IPS-11a (cell line): Measurements from ENCODE around the gene CNPY2.
"Not testable (repeated sequence)": the region's sequence is repeated elsewhere in the genome, so short reads cannot be mapped to it uniquely, and the experiment has no call there.

Source experiments
- H3K4me3 ChIP-seq: one replicate; pipeline ENCODE4 v1.5.1; 2013; ENCODE audit warnings: low read depth, low read length, control low read depth

Gene CNPY2

DNA sequence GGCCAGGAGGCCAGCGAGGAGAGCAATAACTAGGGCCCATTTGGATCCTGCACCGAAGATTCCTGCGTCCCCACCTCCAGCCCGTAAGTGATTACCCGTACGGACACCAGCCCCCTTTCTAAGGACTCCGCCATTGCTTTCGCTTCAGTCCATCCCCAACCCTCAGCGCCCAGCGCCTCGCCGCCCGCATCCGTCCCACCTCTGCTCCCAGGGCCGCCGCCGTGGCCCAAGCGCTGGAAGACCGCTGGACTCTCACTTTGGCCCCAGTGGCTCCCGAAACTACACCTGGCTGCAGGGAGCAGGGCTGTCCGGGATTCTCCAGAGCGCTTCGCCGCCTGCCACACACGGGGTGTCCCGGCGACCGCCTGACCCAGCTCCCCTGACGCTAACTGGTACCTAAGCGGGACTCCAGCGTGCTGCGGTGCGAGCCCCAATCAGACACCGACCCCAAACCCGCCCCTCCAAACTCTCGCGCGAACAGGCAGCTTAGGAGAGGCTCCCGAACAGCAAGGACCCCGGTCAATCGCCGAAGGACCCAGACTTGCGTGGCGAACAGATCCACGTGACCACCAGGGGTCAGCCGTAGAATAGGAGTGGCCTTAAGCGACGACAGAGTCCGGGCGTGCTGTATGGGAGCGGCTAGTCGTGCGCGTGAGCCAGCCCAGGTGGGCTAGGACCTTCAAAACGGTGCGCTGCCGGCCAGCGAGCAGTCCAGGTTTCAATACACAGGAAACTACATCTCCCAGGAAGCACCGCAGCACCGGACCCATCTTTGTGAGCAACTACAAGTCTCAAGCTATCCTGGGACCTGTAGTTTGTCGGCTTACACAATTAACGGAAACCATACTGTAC lies at the start of gene CNPY2:
Gene CNPY2 (minus strand): TSS at position 367 of the 852 bp plus-strand sequence. CDS start 771 bp downstream, outside the sequence.
- peak within 1 kb of the TSS; percentile 100 for H3K4me3 ChIP-seq

DNA sequence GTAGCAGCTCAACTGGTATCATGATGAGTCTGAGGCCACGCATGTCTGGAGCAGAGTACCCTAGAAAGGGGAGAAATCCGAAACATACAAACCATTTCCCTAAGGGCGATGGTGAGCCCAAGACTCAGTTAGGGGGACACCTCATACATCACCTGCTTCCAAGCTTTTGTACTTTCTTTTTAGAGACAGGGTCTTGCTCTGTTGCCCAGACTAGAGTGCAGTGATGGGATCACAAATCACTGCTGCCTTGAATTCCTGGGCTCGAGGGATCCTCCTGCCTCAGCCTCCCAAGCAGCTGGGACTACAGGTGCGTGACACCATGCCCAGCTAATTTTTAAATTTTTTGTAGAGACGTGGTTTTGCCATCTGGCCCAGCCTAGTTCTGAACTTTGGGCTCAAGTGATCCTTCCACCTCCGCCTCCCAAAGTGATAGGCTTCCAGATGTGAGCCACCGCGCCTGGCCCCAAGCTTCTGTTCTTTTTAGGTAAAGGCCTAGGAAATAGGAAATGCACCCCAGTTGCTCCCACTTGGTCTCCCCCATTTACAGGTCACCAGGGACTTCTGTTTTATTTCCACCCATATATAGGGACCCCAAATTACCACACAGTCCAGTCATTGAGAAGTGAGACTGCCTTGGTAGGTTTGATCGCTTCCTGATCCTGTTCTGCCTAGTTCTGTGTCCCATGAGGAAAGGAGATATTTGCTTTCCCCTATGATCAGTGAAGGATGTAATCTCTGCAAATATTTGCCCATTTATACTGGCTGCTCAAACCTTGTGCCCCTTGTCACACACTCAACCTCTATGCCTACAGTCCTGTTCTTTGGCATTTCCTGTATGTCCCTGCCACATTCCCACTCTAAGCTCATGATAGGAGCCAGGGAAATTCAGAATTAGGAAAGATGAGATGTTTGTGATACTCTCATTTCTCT lies 46.6 kb upstream of the CNPY2 start, which contains the start of gene APOF:
Gene APOF (minus strand): TSS at position 728 of the 930 bp plus-strand sequence. CDS start 112 bp downstream, at position 616.
- no peak within 1 kb of the TSS for H3K4me3 ChIP-seq

DNA sequence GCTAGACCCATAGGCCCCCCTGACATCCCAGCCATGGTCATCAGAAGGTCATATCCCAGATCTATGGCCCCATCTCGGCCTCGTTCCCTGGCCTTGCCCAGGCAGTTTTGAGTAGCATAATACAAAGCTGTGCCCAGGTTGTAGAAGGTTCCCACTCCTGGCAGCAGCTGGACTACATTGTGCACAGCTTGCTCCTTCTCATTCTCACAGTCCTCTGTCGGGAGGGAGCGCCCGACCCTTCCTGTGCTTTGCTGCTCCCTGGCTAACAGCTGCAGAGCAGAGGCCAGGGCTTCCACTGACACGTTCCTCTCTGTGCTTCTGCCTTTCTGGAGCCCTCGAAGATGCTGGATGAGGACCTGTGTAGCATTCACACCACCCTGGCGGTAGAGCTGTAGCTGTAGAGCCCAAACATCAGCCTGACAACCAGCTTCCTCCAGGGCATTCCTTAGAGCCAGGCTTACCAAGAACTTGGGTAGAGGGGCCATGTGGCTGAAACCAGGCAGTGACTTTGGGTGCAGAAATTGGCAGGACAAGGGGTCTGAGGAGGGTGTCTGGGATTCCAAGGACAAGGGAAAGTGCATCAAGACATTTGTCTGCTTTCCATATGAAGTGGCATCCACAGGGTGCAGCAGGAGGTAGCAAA lies 45.8 kb upstream of the CNPY2 start:
- no peak overlapping the region for H3K4me3 ChIP-seq

DNA sequence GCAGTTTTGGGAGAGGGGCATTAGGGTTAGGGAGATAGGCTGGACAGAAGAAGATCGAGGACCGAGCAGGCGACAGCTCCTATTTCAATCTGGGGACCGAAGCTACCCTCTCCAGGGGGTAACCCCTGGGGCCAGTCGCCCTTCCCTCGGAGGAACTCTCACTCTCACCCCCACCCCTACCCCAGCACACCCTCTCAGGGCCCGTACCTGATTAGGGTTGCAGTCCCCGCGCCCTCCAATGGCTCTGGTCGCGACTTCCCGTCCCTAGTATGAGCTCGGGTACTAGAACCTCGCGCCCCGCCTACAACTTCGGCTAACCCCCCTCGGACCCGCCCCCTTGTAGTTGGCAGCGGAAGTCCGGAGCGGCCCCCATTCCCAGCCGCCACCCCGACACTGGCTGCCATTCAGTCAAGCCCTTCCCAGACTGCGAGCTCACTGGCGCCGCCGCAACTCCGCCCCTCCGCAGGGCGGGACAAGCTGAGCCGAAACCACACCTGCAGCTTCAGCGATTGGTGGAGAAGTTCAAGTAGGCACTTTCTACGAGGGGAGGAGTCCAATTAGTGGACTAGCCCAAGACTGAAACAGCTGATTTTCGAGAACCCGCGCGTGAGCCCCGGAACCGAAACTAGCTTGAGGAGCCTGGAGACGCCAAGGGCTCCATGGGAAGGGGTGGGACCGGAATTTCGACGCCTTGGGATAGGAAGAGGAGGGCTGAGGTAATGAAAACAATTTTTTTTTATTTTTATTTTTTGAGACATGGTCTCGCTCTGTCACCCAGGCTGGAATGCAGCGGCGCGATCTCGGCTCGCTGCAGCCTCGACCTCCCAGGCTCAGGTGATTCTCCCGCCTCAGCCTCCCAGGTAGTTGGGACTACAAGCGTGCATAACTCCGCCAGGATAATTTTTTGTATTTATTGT lies 44.3 kb upstream of the CNPY2 start, which contains the start of gene STAT2:
Gene STAT2 (minus strand): TSS at position 257 of the 917 bp plus-strand sequence. CDS start 3,536 bp downstream, outside the sequence.
- peak within 1 kb of the TSS; percentile 97 for H3K4me3 ChIP-seq

DNA sequence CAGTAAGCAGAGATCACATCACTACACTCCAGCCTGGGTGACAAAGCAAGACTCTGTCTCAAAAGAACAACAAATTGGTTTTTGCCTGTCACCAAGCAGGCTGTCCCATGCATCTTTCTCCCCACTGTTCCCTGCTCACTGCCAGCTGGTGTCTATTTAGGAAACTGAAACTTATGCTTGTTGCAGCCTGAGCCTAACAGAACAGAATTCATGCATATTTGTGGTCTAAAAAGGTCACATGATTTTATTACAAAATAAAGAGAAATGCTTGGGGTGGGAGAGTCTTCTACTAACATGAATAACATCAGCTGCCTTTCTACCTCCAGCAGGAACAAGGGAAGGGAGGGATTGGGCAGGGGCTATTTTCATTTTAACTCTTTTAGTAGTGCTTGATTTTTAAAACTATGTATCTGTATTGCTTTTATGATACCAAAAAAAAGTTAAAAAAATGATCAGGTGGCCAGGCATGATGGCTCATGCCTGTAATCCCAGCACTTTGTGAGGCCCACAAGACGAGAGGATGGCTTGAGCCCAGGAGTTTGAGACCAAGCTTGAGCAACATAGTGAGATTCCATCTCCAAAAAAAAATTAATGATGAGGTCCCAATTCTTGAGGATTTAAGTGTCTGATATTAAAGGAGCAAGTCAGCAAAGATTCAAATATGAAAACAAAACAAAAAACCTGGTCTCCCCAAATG lies 43.2 kb upstream of the CNPY2 start:
- peak overlapping the region; percentile 97 for H3K4me3 ChIP-seq

DNA sequence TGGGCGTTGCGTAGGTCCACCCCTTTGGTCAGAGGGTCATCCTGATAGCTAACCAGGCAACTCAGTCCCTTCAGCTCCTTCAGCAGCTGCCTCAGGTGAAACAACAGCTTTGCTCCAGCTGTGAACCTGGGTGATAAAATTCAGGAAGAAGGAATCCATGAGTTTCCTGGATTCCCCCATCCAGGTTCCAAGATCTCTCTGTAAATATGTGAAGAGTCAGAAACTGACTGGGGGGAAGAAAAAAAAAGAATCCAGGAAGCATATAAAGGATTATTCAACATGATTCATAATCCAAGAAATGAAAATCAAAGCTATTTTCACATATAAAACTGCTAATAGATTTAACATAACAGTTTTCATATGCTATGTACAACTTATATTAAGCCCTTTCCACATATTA lies 35.5 kb upstream of the CNPY2 start:
- no peak overlapping the region for H3K4me3 ChIP-seq

GRCh38 chr12:56350662-56351061 lies 34.9 kb upstream of the CNPY2 start:
- no peak overlapping the region for H3K4me3 ChIP-seq

GRCh38 chr12:56348776-56349175 lies 33.0 kb upstream of the CNPY2 start:
- H3K4me3 ChIP-seq = no peak overlapping the region

- H3K4me3 ChIP-seq = not testable (repeated sequence)
Observed at GRCh38 chr12:56347255-56347654, 31.5 kb upstream of the CNPY2 start.

- no peak overlapping the region for H3K4me3 ChIP-seq
Observed at GRCh38 chr12:56346675-56347074, 30.9 kb upstream of the CNPY2 start.

- not testable (repeated sequence) for H3K4me3 ChIP-seq
Observed at GRCh38 chr12:56342290-56342689, 26.5 kb upstream of the CNPY2 start.

DNA sequence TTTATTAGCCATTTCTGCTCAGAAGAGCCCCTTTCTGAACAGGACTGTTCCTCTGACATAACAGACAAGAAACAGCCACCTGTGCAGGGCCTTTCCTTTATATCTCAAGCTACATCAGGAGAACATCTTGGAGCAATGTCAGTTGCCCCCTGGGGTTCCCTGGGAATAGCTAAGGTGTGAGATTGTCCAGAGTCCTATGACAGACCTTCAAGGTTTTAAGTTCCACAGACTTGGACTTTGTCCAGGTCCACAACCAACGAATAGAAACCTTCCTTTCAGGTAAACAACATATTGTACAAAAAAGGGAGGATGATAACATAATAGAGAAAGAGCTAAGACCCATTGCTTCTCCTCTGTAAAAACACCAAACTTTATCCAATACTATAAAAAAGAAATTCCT lies 25.8 kb upstream of the CNPY2 start:
- H3K4me3 ChIP-seq = no peak overlapping the region

- H3K4me3 ChIP-seq = no peak overlapping the region
Observed at GRCh38 chr12:56339158-56339422, 23.3 kb upstream of the CNPY2 start.

DNA sequence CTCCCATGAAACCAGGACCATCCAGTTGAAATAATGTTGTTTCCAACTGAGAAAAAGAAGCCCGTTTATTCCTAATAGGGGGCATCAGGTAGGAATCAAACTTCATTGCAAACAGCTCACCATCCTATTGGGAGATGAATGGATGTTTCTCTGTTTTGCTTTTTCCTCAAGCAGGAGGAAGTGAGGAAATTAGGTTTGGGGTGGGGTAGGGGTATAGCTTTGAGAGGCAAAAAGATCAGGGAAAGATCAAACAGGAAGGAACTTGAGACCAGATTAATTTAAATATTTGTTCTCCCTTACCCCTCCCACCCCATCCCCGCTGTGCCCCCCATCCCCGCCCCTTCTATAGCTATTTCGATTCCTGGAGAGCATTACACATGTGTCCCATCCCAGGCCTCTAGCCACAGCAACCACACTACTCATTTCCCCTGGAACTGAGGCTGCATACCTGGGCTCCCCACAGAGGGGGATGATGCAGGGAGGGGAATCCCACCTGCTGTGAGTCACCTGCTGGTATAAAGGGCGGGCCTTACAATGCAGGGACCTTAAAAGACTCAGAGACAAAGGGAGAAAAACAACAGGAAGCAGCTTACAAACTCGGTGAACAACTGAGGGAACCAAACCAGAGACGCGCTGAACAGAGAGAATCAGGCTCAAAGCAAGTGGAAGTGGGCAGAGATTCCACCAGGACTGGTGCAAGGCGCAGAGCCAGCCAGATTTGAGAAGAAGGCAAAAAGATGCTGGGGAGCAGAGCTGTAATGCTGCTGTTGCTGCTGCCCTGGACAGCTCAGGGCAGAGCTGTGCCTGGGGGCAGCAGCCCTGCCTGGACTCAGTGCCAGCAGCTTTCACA lies 22.7 kb upstream of the CNPY2 start, which contains the start of gene IL23A:
Gene IL23A (plus strand): TSS at position 577 of the 850 bp plus-strand sequence. CDS start 161 bp downstream, at position 738.
- H3K4me3 ChIP-seq = no peak within 1 kb of the TSS

DNA sequence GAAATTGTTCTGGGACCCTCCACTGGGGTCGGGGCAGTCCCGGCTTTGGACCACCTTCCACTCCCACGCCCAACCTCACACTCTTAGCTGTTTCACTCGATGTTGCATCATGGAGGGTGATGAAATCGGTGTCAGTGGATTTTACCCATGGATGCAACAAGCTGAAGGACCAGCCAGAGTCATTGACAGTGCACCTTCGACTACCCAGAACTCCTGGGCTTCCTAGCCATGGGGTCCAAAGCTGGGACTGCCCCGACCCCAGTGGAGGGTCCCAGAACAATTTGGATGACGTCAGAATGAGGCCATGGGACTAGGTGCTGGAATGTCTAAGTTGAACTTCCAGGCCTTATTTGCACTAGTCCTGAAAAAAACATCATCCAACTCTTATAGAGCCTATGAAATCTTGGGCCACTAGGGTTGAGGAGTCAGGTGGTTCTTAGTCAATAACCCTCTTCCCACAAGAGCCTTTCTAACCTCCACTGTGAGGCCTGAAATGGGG lies 22.0 kb upstream of the CNPY2 start:
- no peak overlapping the region for H3K4me3 ChIP-seq

DNA sequence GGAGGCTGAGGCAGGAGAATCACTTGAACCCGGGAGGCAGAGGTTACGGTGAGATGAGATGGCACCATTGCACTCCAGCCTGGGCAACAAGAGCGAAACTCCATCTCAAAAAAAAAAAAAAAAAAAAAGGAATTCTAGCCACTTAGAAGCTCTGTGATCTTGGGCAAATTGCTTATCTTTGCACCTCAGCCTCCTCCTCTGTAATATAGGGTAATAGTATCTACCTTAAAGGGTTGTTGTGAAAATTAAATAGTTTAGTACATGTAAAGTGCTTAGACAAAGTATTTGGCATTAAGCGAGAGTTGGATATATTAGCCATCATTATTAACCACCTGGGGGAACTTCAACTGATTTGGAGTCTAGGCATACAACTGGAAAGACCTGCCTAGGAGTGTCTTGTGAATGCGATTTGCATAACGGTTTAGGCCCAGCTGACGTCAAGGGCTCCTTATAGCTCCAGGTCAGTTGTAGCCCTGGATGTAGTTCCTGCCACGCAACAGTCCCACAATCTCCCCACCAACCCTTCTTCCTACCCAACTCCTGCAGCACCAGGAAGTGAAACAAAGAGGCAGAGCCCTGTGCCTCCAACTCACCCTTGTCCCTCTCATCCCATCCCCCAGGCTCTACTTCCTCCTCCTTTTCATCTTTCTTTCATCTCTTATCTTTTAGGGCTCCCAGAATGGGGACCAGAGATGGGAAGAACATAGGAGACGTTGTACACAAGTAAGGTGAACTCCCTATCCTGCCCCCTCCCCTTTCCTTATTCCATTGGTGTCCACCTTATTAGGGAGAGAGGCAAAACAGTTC lies 20.8 kb upstream of the CNPY2 start:
- no peak overlapping the region for H3K4me3 ChIP-seq

DNA sequence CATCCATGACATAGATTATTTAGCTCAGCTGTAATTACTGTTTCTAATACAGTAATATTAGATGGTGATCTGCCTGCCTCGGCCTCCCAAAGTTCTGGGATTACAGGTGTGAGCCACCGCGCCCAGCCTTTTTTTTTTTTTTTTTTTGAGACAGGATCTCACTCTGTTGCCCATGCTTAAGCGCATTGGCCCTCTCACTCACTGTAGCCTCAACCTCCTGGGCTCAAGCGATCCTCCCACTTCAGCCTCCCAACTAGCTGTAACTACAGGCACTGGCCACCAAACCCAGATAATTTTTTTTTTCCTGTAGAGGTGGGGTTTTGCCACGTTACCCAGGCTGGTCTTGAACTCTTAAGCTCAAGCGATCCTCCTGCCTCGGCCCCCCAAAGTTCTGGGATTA lies 19.7 kb upstream of the CNPY2 start:
- not testable (repeated sequence) for H3K4me3 ChIP-seq

DNA sequence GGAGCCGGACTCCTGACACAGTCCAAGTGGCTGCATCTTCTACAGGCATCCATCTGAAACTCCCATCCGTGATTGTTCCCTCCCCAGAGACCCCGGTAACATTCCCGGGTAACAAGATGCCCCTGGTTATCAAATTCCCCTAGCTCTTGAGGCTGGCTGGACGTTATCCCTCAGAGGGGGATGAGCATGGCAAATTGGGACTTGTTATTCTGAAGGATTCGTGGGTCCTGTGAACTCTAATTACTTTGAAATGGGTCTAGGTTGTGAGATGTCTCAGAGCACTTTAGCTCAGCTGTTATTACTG lies 18.7 kb upstream of the CNPY2 start:
- H3K4me3 ChIP-seq = peak overlapping the region; percentile 79
